Measurements from ENCODE around the gene KIRREL1.

Gene KIRREL1

DNA sequence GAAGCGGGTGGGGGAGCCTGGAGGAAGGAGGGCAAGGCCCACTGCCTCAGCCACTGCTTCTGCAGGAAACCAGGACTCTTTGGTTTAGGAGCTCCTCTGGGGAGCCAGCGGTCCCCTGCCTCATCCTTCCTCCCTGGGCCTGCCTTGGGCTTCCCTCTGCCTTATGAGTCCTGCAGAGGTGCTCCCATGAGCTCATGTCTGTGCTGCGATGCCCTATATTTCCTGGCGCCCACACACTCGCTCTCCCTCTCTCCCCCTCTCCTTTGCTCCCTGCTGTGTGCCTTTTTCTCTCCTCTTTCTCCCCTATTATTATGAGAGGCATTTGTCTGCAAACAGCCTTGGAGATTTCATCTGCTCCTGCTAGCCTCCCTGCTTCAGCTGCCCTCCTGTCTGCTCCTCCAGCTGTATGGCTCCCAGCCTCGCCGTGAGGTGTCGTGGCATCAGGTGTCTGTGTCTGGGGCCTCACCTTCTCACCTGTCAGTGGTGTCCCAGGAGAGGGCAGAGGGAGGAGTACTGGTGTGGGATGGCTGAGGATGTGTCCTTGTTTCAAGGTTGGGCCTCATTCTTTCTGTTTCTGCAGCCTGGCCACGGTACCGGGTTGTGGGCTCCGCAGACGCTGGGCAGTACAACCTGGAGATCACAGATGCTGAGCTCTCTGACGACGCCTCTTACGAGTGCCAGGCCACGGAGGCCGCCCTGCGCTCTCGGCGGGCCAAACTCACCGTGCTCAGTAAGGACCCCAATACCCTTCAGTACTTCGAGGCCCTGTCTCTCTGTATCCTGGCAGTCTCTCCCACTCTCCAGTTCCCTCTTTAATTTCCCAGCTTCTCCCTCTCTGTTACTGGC lies 84.2 kb downstream of the KIRREL1 start:
- no peak for DNase-seq

DNA sequence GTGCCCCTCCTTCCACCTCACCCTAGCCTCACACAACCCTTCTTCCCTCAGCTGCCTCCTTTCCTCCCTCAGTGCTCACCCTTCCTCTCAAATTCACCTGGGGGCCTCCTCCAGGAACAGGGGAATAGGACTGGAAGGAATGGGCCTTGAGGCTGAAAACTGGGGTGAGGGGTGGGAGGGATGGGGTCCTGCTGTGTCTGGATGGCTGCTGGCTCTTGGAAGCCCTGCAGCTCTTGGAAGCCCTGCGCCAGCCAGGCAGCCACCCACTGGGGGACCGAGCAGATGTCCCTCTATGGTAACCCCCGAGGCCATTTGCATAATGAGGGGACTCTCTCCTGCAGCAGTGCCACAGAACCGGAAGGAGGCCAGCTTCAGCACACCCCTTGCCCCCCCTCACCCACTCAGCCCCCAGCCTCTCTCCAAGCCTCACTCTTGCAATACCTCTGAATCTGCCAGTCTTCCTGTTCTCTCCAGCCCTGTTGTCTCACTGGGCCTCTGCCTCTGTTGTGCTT lies 85.2 kb downstream of the KIRREL1 start:
- DNase-seq: no peak

DNA sequence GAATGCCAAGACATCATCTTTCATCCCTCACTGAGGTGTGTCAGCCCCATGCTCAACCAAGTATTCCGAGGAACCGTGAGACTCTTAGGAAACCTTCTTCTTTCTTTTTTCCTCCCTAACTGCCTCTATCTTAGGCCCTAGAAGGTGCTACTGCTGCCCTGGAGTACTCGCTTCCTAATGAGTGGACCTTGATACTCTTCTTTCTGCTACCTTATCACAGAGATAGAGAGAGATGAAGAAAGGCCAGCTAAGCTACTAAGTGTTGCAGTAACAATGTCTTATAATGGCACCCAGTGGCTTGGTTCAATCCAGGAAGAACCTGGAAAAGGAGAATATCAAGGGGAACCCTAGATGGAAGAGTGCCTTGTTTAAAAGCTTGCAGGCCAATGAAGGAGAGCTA lies 86.6 kb downstream of the KIRREL1 start:
- DNase-seq: no peak

DNA sequence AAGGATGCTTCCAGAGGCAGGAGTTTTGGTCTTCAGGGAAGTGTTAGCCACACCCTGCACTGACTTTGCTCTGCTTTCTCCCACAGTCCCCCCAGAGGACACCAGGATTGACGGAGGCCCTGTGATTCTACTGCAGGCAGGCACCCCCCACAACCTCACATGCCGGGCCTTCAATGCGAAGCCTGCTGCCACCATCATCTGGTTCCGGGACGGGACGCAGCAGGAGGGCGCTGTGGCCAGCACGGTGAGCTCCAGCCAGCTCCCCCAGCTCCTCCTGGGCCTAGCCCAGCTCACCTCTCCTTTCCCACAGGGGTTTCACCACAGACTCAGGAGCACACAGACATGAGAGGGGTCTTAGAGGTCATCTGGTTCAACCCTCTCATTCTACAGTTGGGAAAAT lies 90.9 kb downstream of the KIRREL1 start:
- no peak for DNase-seq

DNA sequence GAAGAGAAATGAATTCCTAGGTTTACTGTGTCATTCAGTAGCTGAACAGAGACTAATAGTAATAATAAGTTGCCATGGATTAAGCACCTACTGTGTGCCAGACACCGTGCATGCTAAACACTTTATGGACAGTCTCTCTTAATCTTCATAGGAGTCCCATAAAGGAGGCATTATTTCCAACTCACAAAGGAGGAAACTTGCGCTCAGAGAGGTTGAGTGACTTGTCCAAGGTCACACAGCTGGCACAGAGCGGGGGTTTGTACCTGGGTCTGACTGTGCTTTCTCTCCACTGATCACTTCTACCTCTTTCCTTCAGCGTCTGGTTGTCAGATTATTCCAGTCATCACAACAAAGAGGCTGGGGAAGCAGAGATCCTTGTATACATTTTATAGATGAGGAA lies 91.3 kb downstream of the KIRREL1 start:
- no peak for DNase-seq

DNA sequence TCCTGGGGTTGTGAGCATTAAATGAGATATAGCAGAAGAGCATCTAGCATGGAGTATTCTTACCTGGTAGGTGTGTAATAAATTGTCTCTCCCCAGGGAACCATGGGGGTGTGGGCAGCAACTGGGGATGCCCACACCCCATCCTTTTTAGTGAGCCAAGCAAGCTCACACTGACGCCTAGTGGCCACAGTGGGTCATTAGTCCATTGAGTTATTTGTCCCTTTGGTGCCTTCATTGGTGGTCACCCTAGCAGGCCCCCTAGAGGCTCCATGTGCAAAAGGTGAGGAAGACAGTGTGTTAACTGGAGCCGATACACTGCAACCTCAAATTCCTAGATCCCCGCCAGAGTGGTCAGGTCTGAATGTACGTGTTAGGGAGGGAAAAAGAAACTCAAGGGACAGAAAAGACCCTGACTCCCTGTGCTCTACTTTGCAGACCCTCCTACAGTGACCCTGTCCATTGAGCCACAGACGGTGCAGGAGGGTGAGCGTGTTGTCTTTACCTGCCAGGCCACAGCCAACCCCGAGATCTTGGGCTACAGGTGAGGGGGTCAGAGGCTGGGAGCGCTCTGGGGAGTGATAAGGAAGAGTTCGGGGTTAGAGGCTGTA lies 94.0 kb downstream of the KIRREL1 start:
- peak; percentile 29 to 42 for DNase-seq

DNA sequence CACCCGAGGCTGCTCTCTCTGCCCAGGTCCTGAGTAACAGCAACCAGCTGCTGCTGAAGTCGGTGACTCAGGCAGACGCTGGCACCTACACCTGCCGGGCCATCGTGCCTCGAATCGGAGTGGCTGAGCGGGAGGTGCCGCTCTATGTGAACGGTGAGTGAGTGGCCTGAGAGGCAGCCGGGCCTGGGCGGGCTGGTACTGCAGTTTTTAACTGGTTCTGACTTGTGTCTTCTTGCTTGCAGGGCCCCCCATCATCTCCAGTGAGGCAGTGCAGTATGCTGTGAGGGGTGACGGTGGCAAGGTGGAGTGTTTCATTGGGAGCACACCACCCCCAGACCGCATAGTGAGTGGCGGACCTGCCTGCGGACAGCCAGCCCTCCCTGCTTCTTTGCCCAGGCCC lies 96.0 kb downstream of the KIRREL1 start:
- DNase-seq: no peak

DNA sequence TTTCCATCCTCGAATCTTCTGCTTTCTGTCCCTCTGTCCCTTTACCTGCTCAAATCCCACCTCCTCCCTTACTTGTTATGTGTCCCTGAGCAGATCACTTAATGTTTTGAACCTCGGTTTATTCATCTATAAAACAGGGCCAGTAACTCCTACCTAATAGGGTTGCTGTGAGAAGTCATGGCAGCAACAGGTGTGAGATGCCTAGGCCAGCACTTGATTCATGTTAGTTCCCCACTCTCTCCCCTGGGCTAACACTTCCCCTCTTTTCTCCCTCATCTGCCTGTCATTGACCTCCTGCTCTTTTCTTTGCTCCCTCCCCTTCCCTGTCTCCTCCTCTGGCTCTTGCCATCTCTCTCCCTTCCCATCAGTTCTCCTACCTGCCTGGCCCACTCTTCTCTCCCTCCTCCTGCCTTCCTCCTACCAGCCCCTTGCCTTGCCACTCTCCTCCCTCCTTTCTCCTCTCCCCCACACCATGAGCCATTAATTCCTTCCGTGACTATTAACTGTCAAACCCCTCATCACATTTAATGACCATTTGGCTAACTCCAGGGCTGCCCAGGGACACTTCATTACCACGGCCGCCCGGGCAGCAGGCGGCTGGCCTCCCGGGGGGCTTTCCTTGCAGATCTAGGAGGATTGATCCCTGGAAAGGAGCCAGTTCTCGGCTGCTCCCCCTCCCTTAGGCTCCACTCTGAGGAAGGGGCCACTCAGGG lies 96.6 kb downstream of the KIRREL1 start:
- DNase-seq: no peak

DNA sequence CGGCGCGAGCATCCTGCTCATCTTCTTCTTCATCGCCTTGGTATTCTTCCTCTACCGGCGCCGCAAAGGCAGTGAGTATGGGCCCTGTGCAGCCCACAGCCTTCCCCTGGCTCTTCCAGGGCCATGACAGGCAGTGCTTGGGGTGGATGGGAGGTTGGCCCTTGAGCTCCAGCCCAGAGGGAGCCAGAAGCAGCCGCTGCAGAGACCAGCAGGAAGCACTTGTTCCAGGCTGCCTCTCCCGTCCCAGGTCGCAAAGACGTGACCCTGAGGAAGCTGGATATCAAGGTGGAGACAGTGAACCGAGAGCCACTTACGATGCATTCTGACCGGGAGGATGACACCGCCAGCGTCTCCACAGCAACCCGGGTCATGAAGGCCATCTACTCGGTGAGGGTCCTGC lies 99.9 kb downstream of the KIRREL1 start:
- DNase-seq: no peak

DNA sequence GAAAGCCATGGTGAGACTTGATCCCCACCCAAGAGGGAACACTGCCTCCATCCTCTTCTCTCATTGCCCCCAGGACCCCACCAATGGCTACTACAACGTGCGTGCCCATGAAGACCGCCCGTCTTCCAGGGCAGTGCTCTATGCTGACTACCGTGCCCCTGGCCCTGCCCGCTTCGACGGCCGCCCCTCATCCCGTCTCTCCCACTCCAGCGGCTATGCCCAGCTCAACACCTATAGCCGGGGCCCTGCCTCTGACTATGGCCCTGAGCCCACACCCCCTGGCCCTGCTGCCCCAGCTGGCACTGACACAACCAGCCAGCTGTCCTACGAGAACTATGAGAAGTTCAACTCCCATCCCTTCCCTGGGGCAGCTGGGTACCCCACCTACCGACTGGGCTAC lies 101.1 kb downstream of the KIRREL1 start:
- no peak for DNase-seq

DNA sequence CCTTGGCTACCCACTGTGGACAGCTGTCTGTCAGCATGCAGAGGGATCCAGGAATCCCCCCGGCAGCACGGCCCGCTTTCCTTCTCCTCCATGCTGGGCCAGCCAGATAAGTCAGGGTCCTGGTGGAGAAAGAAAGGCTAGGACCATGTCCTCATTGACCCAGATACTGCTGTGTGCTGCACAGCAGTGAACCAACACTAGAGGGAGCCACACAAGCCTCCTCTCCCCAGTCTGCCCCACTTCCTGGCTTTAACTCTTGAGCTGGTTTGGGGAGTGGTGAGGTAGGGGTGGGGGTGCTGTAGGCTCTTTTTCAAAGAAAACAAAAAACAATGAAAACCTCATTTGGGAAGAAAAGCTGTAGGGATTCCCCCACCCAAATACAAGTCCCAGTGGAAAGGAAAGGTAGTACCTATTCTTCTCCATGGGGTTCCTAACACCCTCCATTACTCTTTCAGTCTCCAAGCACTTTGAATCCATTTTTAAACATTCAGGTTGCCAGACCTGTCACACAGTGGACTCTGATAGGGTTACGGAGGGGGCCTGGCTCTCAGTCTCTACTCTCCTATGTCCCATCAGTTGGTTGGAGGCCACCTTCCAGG lies 102.4 kb downstream of the KIRREL1 start:
- no peak for DNase-seq

DNA sequence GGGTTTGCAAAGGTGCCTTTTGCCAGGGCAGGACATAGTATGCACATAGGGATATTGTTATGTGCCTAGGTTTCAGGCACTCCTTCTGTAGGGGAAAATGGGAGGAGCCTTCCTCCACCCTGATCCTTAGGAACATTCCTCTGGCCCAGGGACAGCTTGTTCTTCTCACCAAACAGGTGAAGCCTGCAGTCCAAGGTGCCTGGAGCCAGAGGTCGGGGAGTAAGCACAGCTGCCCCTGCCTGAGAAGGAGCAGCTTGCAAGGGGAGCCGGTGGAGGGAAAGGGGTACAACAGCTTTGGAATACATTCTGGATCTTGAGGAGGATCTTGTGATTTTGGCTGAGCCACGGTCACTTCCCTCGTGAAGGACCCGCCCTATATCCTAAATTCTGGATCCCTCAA lies 104.8 kb downstream of the KIRREL1 start:
- DNase-seq: no peak

DNA sequence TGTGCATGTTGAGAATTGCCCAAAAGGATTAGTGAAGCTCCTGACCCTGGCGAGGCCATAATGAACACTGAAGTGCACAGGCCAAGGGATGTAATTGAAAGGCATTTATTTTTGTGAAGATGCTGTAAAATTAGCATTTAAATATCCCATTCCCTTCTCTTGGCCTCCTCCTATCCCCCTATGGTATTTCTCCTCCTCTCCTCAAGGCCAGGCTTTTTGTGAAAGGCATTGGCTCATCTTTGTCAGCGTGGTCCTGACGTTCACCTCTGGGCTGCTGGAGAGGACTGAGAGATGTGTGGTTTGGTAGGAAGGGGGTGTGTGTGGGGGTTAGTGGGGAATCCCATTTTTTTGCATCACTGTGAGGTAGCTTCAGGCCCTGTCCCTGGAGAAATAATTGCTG lies 105.7 kb downstream of the KIRREL1 start:
- DNase-seq: no peak

DNA sequence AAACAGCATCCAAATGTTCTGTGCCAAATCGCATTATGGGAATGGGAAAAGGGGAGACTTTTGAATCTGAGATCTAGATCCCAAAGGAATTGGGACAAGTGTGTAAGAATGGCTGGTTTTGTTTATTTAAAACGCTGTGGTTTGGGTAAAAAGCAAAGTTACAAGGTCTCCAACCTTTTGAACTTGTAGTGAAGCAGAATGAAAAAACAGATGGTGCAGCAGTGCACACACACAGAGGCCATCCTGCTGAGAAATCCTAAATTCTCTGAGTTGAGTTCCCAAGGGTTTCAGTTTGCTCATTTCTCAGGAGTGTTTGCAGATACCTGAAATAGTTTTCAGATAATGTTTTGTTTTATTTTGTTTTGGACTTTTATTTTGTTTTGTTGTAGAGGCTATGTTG lies 107.1 kb downstream of the KIRREL1 start:
- DNase-seq: no peak

DNA sequence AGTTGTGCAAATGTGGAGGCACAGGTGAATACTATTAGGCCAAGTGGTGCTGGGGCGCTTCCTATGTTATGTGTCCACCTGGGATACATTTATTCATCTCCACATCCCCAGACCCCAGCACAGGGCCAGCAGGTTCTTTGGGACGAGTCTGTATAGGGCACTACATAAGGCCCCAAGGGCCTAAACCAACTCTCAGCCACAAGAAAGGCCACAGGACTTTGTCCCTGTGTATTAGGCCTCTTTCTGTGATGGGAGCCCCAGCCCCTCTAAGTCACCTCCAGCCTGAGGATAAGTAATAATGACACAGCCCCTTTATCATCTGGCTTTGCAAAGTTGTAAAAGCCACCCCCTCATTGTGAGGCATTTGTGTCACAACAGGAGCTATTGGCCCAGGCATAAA lies 108.0 kb downstream of the KIRREL1 start:
- no peak for DNase-seq

DNA sequence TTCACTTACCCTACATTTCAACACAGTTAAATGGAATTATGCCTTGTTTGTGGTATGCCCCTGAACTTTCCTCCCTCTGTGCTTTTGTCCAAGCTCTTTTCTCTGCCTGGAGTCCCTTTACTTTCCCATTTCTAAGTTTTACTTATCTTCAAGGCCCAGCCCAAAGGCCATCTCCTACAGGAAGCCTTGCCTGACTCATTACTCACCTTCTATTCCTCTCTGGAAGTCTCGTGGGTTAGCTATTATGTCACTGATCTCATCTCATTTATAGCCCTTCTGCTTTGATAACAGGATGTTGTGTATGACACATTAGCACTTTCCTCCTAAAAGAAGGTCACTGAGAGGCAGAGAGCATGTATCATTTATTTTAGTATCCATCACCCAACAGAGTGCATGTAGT lies 108.5 kb downstream of the KIRREL1 start:
- no peak for DNase-seq

DNA sequence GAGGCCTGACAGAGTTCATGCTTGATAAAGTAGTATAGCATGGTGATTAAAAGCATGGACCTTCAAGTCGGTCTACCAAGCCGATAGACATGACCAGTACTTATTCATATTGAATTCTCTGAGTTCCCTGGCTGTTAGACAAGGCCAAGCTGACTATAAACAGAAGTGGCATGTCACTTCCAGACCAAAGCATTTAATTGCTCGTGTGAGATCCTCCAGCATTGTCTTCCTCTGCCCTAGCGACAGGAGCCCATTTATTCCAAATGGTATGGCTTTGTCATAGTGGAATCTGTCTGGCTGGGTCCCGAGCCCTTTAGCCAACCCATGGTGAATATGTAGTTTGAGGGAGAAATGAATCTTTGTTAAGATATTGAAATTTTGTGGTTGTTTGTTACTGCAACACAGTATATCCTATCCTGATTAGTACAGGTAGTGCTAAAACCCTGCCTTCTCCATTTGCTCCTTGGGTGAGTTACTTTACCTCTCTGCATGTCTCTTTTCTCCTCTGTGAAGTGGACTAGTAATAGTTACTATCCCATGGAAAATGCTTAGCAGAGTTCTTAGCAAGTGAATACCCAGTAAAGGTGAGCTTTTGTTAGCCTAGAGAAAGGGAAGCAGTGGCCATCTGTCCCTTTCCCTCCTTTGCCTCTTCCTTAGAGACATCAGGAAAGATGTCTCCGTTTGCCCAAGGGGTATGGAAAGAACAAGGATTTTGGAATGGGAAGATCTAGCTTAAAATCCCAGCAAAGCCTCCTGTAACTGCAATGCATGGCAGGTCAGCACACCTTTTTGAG lies 109.6 kb downstream of the KIRREL1 start:
- DNase-seq: no peak

DNA sequence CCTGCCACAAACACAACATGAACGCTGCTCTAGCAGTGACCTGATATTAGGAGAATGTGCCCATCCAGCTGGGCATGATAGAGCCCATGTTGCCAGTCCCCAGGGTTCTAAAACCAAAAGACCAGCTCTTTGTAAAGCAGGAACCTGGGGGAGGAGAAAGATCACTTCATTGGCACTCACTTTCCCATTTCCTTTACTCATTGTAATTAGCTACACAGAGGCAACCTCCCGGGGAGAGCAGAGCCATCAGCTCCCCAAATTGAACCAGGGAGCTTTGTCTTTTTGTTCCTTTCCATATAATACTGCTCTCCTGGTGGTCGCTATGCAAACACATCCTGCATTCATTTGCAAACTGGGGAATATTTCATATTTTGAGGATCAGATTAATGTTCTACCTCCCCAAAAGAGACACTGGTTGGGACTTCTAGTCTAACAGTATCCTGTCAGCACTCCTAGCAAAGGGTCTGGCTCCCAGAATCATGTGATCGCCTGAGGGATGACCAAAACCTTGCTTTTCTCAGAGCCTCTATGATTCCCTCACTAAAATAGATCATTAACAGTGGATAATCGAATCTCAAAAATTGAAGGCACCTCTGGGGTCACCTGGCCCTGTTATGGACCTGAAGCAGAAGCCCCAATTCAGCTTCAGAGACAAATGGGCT lies 110.5 kb downstream of the KIRREL1 start:
- DNase-seq: no peak

DNA sequence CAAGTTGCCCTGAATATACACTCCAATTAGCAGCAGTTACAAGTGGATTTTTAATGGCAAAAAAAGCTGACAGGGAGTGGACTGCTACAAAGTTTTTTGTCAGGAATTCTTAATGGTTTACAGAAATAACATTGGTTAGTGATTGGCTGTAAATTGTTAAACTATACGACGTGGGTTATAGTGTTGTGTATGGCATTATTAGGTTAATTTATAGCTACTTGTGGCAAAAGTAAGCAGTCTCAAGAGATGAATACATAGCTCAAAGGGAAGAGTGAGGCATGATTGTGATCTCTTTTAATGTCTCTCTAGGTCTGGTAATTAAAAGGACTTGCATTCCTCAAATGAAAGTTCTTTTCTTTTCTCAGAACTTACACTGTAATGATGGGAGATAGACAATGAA lies 111.4 kb downstream of the KIRREL1 start:
- no peak for DNase-seq

DNA sequence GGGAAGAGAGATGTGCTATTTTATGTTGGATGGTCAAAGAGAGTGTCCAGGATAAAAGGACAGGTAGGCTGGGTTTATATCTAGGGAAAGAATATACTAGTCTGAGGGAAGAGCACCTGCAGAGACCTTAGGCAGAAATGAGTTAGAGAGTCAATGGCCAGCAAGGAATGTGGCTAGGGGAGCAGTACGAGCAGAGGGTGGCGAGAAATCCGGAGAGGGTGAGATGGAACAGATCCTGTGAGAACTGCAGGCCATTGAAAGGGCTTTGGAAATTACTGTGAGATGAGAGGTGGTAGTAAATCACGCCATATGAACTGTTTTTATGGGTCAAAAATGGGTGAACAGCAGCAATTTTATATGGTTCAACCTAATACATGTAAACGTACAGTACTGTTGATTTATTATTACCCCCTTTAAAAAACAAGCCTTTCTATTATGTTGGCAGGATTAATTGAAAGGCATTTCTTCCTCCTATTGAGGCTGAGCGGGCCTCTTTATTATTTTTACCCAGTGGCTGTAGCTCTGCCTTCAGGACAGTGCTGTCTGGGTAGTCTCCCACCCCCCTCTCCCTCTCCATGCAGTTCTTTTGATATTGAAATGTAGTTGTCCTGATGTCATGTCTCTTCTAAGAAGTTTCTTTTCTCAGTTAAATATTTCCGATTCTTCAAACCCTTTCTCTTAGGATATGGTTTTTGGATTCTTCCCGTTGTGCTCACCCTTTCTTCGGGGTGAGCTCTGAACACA lies 112.1 kb downstream of the KIRREL1 start:
- DNase-seq: no peak

DNA sequence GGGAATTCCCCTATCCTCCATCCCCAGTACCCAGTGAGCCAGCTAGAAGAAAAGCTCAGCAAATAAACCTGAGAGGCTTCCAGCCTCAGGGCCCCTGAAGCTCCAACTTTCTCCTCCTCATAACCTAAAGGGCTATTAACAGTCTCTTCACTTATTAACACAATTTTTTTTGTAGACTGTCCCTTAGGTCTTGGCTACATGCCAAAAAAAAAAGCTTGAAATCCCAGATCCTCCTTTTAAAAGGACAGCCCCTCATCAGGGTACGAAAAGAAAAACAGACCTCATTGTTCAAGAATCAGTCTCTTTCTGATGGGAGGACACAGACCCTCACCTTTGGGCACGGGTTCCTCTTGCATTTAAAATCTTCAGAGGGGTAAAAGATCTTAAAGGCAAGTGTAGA lies 114.5 kb downstream of the KIRREL1 start:
- DNase-seq: no peak
